GM15510 (cell line): Measurements from ENCODE around the gene BATF3.

Experiments used
- POLR2A ChIP-seq: IDR thresholded peaks from 3 replicates; pipeline ENCODE4 v1.6.1; 2011; ENCODE audit warnings: borderline replicate concordance; ENCODE audit not compliant: insufficient read length; ENCODE audit errors: extremely low read depth

The BATF3 gene

GRCh38 chr1:212692774-212693644 is 6.6 kb downstream of the BATF3 start:
- no peak for TF ChIP-seq POLR2A

DNA sequence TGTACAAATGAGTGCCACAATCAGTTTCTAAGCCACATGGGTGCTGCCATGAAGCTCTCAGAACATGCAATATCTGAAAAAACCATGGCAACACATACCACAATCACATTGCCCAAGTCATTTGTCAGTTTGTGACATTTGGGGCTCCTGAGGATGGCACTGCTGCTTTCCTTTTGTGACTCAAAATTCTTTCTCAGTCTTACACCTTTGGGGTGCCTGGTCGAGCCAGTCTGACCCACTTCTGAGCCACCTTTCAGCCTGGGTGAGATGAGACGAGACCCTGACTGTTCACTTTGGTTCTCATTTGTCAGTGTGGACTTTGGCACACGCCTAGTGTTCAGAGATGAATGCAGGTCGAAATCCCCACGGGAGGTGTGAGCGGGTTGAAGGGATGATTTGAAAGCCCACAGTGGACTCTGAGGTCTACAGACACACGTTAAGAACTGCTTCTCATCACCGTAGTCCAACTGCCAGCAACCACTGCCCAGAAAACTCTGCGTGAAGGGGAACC is 8.0 kb downstream of the BATF3 start:
- no peak for TF ChIP-seq POLR2A

DNA sequence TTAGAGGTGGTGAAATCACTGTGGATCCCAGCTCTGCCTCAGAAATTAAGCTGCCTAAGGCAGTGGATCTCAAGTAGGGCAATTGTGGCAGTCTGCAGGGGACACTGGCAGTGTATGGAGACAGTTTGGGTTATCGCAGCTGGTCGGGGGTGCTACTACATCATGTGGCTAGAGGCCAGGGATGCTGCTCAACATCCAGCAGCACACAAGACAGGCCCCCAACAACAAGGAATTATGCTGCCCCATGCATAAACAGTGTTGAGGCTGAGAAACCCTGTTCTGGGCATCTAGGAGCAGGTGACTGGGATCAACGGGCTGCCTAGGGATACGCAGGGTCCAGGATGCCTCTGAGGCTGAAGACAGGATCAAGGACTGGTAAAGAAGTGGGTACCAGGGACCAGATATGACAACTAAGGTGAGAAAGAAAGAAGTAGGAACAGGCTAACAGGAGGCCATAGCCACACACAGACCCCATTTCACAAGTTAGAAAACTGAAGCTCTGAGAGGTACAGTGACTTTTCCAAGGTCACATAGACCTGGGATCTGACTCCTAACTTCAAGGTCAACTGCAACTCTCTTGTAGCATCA is 8.7 kb downstream of the BATF3 start:
- TF ChIP-seq POLR2A, result no peak

DNA sequence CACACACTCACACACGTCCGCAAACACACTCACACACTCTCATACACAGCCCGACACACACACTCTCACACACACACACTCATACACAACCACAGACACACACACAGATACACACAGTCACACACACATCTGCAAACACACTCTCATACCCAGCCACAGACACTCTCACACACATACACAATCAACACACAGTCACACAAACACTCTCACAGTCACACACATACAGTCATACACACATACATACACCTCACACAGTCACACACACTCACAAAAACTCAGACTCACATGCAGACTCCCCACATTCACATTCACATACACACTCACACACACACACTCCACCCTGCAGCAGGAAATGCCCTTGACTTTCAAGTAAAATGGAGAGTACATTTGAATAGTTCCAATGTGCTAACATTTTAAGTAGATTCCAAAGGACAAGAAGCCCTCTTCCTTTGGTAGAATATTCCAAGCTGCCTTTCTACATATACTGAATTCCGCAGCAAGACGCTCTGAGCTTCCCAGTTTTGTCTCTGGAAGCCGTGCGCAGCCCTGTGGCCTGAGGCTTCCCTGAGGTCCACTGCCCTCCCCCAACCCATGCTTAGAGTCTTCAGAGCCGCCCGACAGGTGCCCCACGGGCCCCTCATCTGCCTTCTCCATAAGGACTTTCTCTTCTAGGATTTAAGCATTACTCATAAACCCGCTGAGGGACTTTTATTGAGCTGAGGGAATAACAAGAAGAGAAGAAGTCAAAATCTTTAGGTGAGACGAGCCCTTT is 9.7 kb downstream of the BATF3 start:
- no peak for TF ChIP-seq POLR2A

DNA sequence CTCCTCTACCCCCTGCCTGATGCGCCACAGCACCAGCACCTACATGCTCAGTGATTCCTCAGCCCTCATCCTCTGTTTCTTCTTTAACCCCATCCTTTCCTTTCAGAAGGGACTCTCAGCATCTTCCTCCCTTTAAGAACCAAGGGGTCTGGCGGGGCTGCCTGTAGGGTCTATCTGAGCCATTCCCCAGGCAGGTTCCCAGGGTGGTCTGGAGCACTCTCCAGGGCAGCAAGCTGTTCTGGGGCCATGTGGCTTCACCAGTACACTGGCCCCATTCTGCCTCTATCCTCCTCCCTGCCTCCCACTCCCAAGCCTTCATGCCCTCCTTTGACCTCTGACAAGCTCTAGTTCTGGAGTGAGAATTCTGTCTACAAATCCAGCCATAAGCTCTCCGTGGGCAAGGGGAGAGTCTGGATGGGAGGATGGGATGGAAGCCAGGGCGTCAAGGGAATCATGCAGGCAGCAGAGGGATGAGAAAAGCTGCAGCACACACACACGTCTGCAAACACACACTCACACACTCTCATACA is 10.4 kb downstream of the BATF3 start:
- TF ChIP-seq POLR2A, result no peak

DNA sequence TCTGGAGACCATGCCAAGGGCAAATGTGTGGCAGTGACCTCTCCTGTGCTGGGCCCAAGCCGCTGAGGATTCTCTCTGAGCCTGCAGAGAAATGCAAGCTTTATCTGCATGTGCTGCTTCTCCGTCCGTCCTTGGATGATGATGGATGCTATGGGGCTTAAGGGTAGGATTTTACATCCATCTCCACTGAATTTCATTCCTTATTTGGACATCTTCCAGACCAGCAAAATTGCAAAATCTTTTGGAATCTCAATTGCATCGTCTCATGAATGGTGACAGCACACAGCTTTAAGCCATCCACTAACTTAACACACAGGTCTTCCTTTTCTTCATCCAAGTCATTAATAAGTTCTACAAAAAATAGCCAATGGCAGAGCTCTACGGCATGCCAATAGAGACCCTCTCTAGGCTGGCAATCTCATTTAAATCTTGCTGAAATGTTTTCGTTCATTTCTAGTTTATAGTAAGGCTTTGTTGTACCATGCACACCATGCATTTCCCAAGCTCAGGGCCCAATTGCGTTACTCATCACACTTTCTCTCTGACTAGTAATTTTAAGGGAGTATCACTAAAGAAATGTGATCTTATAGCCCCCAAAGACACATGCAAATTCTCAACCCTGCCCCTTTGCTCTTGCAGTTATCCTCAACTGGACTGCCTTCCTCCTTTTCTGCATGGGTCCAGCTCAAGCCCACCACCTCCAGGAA is 11.1 kb downstream of the BATF3 start:
- TF ChIP-seq POLR2A, result no peak

DNA sequence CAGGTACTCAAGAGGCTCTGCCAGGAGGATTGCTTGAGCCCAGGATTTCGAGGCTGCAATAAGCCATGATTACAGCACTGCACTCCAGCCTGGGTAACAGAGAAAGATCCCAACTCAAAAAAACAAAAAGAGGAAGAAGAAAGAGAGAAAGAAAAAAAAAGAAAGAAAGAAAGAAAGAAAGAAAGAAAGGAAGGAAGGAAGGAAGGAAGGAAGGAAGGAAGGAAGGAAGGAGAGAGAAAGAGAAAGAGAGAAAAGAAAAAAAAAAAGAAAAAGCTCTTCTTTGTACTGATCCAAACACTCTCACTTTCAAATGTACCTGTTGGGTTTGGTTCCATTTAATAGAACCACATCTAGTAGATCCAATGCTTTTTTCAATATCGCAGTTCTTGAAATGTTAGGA is 11.8 kb downstream of the BATF3 start:
- TF ChIP-seq POLR2A, result no peak

- TF ChIP-seq POLR2A, result no peak
Observed at GRCh38 chr1:212686591-212686990, 13.0 kb downstream of the BATF3 start.

DNA sequence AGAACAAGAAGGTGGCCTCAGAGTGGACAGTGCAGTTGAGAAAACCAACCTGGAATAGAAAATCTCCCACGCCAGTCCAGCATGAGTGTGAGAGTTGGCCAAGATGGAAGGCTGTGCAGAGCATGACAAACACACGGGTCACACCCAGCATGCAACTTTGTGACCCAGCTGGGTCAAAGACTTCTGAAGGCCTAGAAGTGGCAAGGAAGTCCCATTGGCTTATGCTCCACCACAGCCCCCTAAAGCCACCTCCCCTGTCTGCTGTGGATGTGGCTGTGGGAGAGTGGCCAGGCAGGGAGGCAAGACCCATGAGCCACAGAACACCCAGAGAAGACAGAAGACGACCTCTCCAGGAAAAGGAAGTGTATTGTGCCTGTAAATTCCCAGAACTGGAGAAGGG is 13.6 kb downstream of the BATF3 start:
- no peak for TF ChIP-seq POLR2A

- no peak for TF ChIP-seq POLR2A
Observed at GRCh38 chr1:212685429-212685828, 14.2 kb downstream of the BATF3 start.

GRCh38 chr1:212684521-212685090 is 15.0 kb downstream of the BATF3 start:
- TF ChIP-seq POLR2A, result no peak

- TF ChIP-seq POLR2A, result no peak
Observed at GRCh38 chr1:212684076-212684475, 15.6 kb downstream of the BATF3 start.

GRCh38 chr1:212683357-212683722 is 16.3 kb downstream of the BATF3 start:
- peak; percentile 62 for TF ChIP-seq POLR2A
